ENCODE data around the gene XRCC1. TPM values are rescaled to one million over a fixed set of nuclear protein-coding genes. Genes with fewer than 3 reads are reported as not detected.

XRCC1 gene
- total RNA-seq, 2 experiments from 2014 or later: 46.5 to 48.4 TPM

DNA sequence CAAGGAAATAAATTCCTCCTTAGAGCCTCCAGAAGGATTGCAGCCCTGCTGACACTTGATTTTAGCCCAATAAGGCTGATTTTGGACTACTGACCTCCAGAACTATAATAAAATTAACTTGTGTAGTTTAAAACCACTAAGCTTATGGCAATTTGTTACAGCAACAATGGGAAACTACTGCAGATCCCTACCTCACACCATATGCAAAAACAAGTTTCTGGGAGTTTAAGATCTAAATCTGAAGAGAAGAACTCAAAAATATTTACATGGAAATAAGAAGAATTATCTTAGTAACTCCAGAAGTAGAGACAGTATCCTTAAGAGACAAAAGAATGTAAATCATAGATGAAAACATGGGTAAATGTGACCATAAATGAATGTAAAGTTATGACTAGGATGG lies 36.4 kb downstream of the XRCC1 start:
- Mint-ChIP-seq H3K4me3 (no peak overlapping the region), H3K27me3 (ENCODE audit: low read depth) (no peaks in the 10 kb centered on the region), H3K9me3 (ENCODE audit: insufficient read depth) (peaks cover 11% of the 10 kb centered on the region), H3K36me3 (ENCODE audit: low read depth) (peaks cover 65% of the 10 kb centered on the region), H3K27ac (no peak overlapping the region), H3K4me1 (ENCODE audit: low read depth) (peaks cover 8% of the 10 kb centered on the region)
- ChIA-PET CTCF (interaction anchor here (5.6 kb wide), 1 partner anchor 16 kb away, joined by 43 read pairs; no protein-coding TSS in a partner anchor), POLR2A (no interaction called here)
- DNase-seq (no peak), ATAC-seq (no peak)

DNA sequence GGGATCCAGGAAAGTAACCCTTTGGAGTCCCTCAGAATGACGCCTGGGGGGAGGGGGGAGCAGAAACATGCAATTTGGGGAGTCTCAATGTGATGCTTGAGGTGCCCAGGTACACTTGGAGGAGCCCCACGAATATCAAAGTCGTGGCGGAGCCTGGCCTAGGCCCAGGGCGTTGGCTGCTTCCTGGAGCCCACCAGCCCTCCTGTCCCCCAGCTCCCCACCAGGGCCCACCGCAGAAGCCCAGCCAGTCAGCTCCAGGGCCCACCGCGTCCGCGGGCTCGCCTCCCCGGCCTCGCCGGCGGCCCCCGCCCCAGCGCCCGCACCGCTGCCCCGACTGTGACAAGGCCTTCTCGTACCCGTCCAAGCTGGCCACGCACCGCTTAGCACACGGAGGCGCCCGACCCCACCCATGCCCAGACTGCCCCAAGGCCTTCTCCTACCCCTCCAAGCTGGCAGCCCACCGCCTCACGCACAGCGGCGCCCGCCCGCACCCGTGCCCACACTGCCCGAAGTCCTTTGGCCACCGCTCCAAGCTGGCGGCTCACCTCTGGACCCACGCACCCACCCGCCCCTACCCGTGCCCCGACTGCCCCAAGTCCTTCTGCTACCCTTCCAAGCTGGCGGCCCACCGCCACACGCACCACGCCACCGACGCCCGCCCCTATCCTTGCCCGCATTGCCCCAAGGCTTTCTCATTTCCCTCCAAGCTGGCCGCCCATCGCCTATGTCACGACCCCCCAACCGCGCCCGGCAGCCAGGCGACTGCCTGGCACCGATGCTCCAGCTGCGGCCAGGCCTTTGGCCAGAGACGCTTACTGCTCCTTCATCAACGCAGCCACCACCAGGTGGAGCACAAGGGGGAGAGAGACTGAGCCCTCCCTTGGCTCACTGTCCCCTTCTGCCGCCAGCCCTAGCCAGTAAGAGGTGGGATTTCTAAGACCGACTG lies 40.2 kb downstream of the XRCC1 start:
- Mint-ChIP-seq H3K27me3 (ENCODE audit: low read depth) (no peaks in the 10 kb centered on the region), H3K4me1 (ENCODE audit: low read depth) (peaks cover 25% of the 10 kb centered on the region), H3K9me3 (ENCODE audit: insufficient read depth) (peaks cover 11% of the 10 kb centered on the region), H3K36me3 (ENCODE audit: low read depth) (peaks cover 32% of the 10 kb centered on the region), H3K4me3 (no peak overlapping the region), H3K27ac (peak overlapping the region; percentile 21)
- POLR2A ChIA-PET: no interaction called here
- ATAC-seq (no peak), DNase-seq (peak; percentile 43)
- CTCF ChIA-PET: interaction anchor here (1.0 to 17.5 kb wide), 11 partner anchors 14 to 108 kb away, joined by 3 to 387 read pairs (median 4); partner anchors contain the start of genes IRGQ, PINLYP, XRCC1 and ZNF576

DNA sequence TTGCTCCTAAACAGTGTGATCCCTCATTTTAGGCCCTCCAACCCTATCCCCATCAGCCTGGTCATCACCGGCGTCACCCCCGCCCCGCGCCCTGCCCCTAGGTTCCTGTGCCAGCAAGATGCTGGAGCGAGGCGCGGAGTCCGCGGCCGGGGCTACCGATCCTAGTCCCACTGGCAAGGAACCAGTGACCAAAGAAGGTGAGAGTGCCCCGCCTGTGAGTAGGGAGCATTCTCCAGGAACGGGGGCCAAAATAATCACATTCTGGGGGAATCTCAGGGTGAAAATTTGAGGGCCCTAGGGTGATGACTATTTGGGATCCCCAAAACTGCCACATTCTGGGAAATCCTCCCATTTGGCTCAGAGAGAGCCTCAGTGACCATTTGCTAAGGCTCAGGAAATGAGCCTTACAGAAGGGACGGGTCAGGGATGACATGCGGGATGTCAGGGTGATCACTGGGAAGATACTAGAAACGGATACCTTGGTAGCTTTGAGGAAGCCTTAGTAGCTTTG lies 41.0 kb downstream of the XRCC1 start:
- H3K27ac Mint-ChIP-seq: peak overlapping the region; percentile 98
- CTCF ChIA-PET: interaction anchor here (1.0 to 17.5 kb wide), 6 partner anchors 14 to 109 kb away, joined by 3 to 387 read pairs (median 34); partner anchors contain the start of genes IRGQ and ZNF576
- peaks cover 25% of the 10 kb centered on the region for H3K4me1 Mint-ChIP-seq (ENCODE audit: low read depth)
- no peaks in the 10 kb centered on the region for H3K27me3 Mint-ChIP-seq (ENCODE audit: low read depth)
- POLR2A ChIA-PET: interaction anchor here (1.3 to 1.9 kb wide), 6 partner anchors 20 to 95 kb away, joined by 3 to 13 read pairs (median 5); partner anchors contain the start of genes IRGQ, ZNF428 and ZNF576
- ATAC-seq (no peak), DNase-seq (no peak)
- H3K9me3 Mint-ChIP-seq (ENCODE audit: insufficient read depth): peaks cover 11% of the 10 kb centered on the region
- H3K36me3 Mint-ChIP-seq (ENCODE audit: low read depth): peaks cover 27% of the 10 kb centered on the region
- H3K4me3 Mint-ChIP-seq: peak overlapping the region; percentile 87

DNA sequence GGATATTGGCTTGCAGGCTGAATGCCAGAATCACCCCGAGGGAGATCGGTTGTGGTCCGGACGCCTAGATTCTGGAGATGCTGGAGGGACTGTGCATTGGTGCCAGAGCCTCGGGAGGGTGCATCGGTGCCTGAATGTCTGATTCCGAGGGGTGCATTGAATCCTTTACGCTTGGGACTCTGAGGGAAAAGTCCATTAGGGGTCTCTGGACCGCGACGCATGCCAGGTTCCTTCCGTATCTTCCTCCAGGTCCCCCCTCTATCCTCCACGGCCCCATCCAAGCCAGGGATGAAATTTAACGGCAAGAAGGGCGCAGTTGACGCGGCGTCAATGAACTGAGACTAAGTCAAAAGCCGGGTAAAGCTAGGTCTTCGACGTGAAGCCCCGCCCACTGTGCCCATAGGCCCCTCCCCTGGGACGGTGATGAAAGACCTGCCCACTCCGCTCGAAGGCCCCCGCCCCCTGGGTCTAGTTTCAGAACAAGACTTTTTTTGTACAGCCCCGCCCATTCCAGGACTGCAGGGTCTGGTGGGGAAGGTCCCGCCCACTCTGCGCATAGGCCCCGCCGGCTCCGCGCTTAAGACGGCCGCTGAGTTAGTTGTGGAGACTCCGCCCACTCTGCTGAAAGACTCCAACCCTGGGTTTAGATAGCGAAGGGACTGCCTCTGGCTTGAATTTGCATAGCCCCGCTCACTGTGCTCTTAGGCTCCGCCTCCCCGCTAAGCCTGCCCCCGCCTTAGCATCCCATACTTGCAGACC lies 41.6 kb downstream of the XRCC1 start:
- CTCF ChIA-PET: interaction anchor here (1.0 to 17.5 kb wide), 7 partner anchors 9 to 276 kb away, joined by 3 to 387 read pairs (median 23); partner anchors contain the start of genes IRGQ and ZNF576
- POLR2A ChIA-PET: interaction anchor here (0.7 to 1.9 kb wide), 8 partner anchors 10 to 221 kb away, joined by 3 to 13 read pairs (median 4); partner anchors contain the start of genes IRGQ, SMG9, ZNF428 and ZNF576
- Mint-ChIP-seq H3K4me1 (ENCODE audit: low read depth) (peaks cover 25% of the 10 kb centered on the region), H3K27me3 (ENCODE audit: low read depth) (no peaks in the 10 kb centered on the region), H3K36me3 (ENCODE audit: low read depth) (peaks cover 21% of the 10 kb centered on the region), H3K27ac (peak overlapping the region; percentile 98), H3K4me3 (peak overlapping the region; percentile 87), H3K9me3 (ENCODE audit: insufficient read depth) (peaks cover 5% of the 10 kb centered on the region)
- peak; percentile 85 for ATAC-seq
- peak; percentile 98 for DNase-seq

DNA sequence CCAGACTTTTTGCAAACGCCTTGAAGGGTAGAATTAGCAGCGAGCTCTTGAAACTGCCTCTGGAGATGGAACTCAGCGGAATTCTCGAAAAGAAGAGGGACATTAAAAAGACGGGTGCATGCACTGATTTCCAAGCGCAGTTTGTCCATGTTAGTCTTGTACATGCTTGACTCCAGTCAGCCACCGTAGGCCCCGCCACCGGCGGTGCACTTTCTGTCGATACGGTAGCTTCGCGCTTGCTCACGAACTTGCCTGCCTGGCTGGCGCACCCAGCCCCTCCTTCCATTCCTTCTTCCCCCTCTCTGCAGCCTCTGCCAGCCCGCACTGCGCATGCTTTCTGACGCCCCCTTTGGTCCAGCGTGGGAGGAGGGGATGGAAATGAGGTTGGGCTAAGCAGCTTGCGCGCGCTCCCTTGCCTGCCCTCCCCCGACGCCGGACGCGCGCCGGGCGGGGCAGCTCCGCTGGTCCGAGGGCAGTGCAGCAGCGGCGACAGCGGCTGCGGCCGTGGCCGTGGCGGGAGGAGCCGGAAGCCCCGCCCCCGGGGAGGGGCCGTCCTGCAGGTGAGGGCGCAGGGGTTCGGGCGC lies 42.3 kb downstream of the XRCC1 start, which contains the start of gene ZNF575:
ZNF575 (plus strand) TSS at position 227 of the 584 bp plus-strand sequence. CDS start 1,235 bp downstream, outside the sequence.
- Mint-ChIP-seq H3K27me3 (ENCODE audit: low read depth) (no peaks in the 10 kb centered on the region), H3K36me3 (ENCODE audit: low read depth) (peaks cover 14% of the 10 kb centered on the region), H3K4me1 (ENCODE audit: low read depth) (peaks cover 27% of the 10 kb centered on the region), H3K4me3 (peak within 1 kb of the TSS; percentile 87), H3K9me3 (ENCODE audit: insufficient read depth) (no peaks in the 10 kb centered on the region), H3K27ac (peak within 1 kb of the TSS; percentile 98)
- DNase-seq (peak; percentile 91), ATAC-seq (peak; percentile 66)
- ChIA-PET CTCF (interaction anchor here (1.0 to 17.5 kb wide), 7 partner anchors 8 to 277 kb away, joined by 4 to 387 read pairs (median 23); partner anchors contain the start of genes IRGQ and ZNF576), POLR2A (interaction anchor here (0.5 to 1.9 kb wide), 12 partner anchors 8 to 402 kb away, joined by 3 to 13 read pairs (median 4); partner anchors contain the start of genes IRGQ, SMG9, ZNF428 and ZNF45)

DNA sequence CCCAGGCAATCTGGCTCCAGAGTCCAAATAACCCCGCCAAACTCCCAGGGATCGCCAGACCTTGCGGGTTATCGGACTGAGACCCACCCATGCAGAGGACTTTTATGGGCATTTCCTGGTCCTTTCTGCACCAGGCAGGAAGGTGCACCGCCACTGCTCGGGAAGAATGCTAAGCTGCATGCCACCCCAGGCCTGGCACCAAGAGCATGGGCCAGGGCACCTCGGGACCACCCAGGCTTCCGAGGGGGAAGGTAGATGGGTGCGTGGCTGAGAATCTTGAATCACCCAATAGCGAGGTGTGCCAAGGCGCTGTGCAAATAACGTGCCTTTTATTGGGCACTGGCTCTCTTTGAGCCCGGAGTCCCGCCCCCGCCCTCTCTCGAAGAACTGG lies 42.8 kb downstream of the XRCC1 start:
- DNase-seq (no peak), ATAC-seq (peak; percentile 28)
- POLR2A ChIA-PET: interaction anchor here (0.5 to 1.9 kb wide), 11 partner anchors 8 to 403 kb away, joined by 3 to 13 read pairs (median 4); partner anchors contain the start of genes IRGQ, SMG9, ZNF45 and ZNF576
- H3K4me3 Mint-ChIP-seq: peak overlapping the region; percentile 87
- CTCF ChIA-PET: interaction anchor here (1.0 to 17.5 kb wide), 8 partner anchors 8 to 277 kb away, joined by 3 to 387 read pairs (median 14); partner anchors contain the start of genes IRGQ and ZNF576
- no peaks in the 10 kb centered on the region for H3K27me3 Mint-ChIP-seq (ENCODE audit: low read depth)
- no peaks in the 10 kb centered on the region for H3K9me3 Mint-ChIP-seq (ENCODE audit: insufficient read depth)
- peaks cover 30% of the 10 kb centered on the region for H3K4me1 Mint-ChIP-seq (ENCODE audit: low read depth)
- peaks cover 12% of the 10 kb centered on the region for H3K36me3 Mint-ChIP-seq (ENCODE audit: low read depth)
- H3K27ac Mint-ChIP-seq: peak overlapping the region; percentile 98

DNA sequence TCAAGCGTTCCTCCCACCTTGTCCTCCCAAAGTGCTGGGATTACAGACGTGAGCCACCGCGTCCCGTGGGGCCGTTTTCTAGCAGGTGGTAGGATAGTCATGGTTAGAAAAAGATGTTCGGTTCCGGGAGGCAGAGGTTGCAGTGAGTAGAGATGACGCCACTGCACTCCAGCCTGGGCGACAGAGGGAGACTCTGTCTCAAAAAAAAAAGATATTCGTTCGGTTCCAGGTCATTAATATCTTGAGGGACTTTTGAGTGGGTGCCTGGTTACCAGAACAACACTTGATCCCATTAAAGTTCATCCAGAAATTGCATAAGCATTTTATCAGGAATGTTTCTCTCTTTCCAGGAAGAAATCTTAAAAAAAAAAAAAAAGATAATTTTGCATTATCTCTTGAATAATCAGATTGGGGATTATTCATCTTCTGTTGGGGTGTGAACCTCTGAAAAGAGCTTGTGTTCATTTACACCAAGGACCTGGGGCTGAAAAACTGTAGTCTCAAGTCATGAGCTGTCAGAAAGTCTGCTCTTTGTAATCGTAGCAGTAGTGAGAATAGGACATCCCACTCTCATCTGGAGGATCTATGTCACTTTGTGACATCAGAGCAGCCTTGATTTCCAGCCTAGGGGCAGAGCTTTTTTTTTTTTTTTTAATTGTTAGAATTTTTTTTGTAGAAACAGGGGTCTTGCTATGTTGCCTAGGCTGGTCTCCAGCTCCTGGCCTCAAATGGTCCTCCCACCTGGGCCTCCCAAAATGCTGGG lies 47.3 kb downstream of the XRCC1 start:
- no peak overlapping the region for H3K27ac Mint-ChIP-seq
- H3K36me3 Mint-ChIP-seq (ENCODE audit: low read depth): peaks cover 5% of the 10 kb centered on the region
- ChIA-PET POLR2A (interaction anchor here (0.6 to 1.1 kb wide), 3 partner anchors 9 to 74 kb away, joined by 3 read pairs; no protein-coding TSS in a partner anchor), CTCF (interaction anchor here (0.9 to 17.5 kb wide), 7 partner anchors 8 to 98 kb away, joined by 3 to 387 read pairs (median 12); no protein-coding TSS in a partner anchor)
- H3K27me3 Mint-ChIP-seq (ENCODE audit: low read depth): no peaks in the 10 kb centered on the region
- peak overlapping the region; percentile 12 for H3K4me3 Mint-ChIP-seq
- H3K4me1 Mint-ChIP-seq (ENCODE audit: low read depth): peaks cover 32% of the 10 kb centered on the region
- ATAC-seq (no peak), DNase-seq (no peak)
- no peaks in the 10 kb centered on the region for H3K9me3 Mint-ChIP-seq (ENCODE audit: insufficient read depth)

DNA sequence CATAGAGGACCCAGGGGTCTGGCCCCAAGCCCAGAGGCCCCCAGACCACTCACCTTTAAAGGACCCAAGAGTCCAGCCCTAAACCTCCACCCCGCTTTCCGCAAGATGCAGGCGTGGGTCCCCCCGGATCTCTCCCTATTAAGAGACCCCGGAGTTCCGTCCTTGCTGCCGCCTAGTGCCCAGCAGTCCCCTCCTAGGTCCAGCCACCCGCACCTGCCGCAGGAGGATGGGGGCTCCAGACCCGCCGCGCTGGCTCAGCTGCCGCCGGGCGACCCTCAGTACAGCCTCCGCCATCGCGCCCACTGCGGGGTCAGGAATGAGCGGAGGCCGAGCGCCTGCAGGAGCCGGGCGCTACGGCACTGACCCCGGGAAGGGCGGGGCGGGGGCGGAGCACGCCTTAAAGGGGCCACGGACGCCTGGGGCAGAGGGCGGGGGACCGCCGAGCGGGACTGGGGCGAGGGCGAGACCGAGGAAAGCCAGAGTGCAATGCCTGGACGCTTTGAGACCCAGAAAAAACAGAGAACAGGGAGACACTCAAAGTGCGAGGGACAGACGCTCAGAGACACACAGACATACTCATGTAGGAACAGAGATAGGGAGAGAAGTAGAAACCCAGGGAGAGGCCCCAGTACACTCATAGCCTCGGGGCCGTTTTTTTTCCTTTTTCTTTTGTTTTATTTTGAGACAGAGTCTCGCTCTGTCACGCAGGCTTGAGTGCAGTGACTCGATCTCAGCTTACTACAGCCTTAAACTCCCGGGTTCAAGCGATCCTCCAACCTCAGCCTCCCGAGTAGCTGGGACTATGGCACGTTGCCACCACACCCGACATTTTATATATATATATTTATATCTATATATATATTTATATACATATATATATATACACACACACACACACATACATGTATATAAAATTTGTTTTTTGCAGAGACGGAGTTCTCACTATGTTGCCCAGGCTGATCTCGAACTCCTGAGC lies 48.2 kb downstream of the XRCC1 start, which contains the start of gene ETHE1:
ETHE1 (minus strand) TSS at position 318 of the 976 bp plus-strand sequence; CDS start at position 294, 24 bp downstream.
- Mint-ChIP-seq H3K9me3 (ENCODE audit: insufficient read depth) (no peaks in the 10 kb centered on the region), H3K4me3 (peak within 1 kb of the TSS; percentile 95), H3K4me1 (ENCODE audit: low read depth) (peaks cover 29% of the 10 kb centered on the region), H3K27ac (peak within 1 kb of the TSS; percentile 68), H3K36me3 (ENCODE audit: low read depth) (peaks cover 8% of the 10 kb centered on the region), H3K27me3 (ENCODE audit: low read depth) (no peaks in the 10 kb centered on the region)
- CTCF ChIA-PET: interaction anchor here (1.0 to 17.5 kb wide), 7 partner anchors 8 to 99 kb away, joined by 3 to 387 read pairs (median 13); partner anchors contain the start of genes IRGQ and ZNF576
- ATAC-seq (peak; percentile 92), DNase-seq (peak; percentile 83)
- POLR2A ChIA-PET: interaction anchor here (1.0 to 1.1 kb wide), 2 partner anchors 8 to 68 kb away, joined by 3 read pairs; no protein-coding TSS in a partner anchor

Data from activated CD8-positive, alpha-beta T cell treated with anti-CD3 and anti-CD28 coated beads, Interleukin-2, amount 10 ng/mL, durations not matched to agents 7 days and 5 days (primary cell).